Stimulated activated memory B cell treated with anti-CD40 and anti-IgM and Interleukin-4, amounts not matched to agents 10 μg/mL and 1 μg/mL and 100 μg/mL, for 72 hours (primary cell): ENCODE measurements around the gene LONP2.
"Not testable (repeated sequence)": the region's sequence is repeated elsewhere in the genome, so short reads cannot be mapped to it uniquely, and the experiment has no call there.

Experiments used
- ATAC-seq: fragments of 150-1000 bp; cut with Tn5 transposase; 2 replicates; pipeline ENCODE4 v1.10.0; 2021
- H3K27ac Mint-ChIP-seq: one replicate; pipeline ENCODE4 v1.8.0; 2022; ENCODE audit warnings: mild to moderate bottlenecking, mixed read lengths
- H3K27me3 Mint-ChIP-seq: one replicate; pipeline ENCODE4 v1.8.0; 2022; ENCODE audit warnings: mixed read lengths
- H3K36me3 Mint-ChIP-seq: one replicate; pipeline ENCODE4 v1.8.0; 2022; ENCODE audit warnings: mixed read lengths
- H3K4me1 Mint-ChIP-seq: one replicate; pipeline ENCODE4 v1.8.0; 2022; ENCODE audit warnings: mixed read lengths
- H3K4me3 Mint-ChIP-seq: one replicate; pipeline ENCODE4 v1.8.0; 2022; ENCODE audit warnings: mild to moderate bottlenecking, moderate library complexity, mixed read lengths
- H3K9me3 Mint-ChIP-seq: one replicate; pipeline ENCODE4 v1.8.0; 2022; ENCODE audit warnings: mixed read lengths

LONP2 gene

GRCh38 chr16:48393485-48394354 is 149.6 kb downstream of the LONP2 start:
- no peak for ATAC-seq

GRCh38 chr16:48394355-48394703 is 150.2 kb downstream of the LONP2 start:
- ATAC-seq = no peak
- H3K9me3 Mint-ChIP-seq = no peaks in the 10 kb centered on the region
- H3K36me3 Mint-ChIP-seq = no peaks in the 10 kb centered on the region
- no peak overlapping the region for H3K4me3 Mint-ChIP-seq
- no peaks in the 10 kb centered on the region for H3K4me1 Mint-ChIP-seq
- H3K27me3 Mint-ChIP-seq = no peaks in the 10 kb centered on the region
- no peak overlapping the region for H3K27ac Mint-ChIP-seq

More at GRCh38 chr16:48393485-48394354, 149.6 kb downstream of the LONP2 start:
- H3K9me3 Mint-ChIP-seq = no peaks in the 10 kb centered on the region
- no peaks in the 10 kb centered on the region for H3K4me1 Mint-ChIP-seq
- H3K4me3 Mint-ChIP-seq = no peak overlapping the region
- no peaks in the 10 kb centered on the region for H3K36me3 Mint-ChIP-seq
- no peaks in the 10 kb centered on the region for H3K27me3 Mint-ChIP-seq
- no peak overlapping the region for H3K27ac Mint-ChIP-seq

GRCh38 chr16:48395375-48395774 is 151.3 kb downstream of the LONP2 start:
- ATAC-seq = no peak
- no peaks in the 10 kb centered on the region for H3K4me1 Mint-ChIP-seq
- no peak overlapping the region for H3K4me3 Mint-ChIP-seq
- H3K36me3 Mint-ChIP-seq = no peaks in the 10 kb centered on the region
- no peaks in the 10 kb centered on the region for H3K9me3 Mint-ChIP-seq
- H3K27ac Mint-ChIP-seq = no peak overlapping the region
- no peaks in the 10 kb centered on the region for H3K27me3 Mint-ChIP-seq

GRCh38 chr16:48402547-48402946 is 158.4 kb downstream of the LONP2 start:
- H3K4me1 Mint-ChIP-seq, ATAC-seq, H3K27ac Mint-ChIP-seq, H3K9me3 Mint-ChIP-seq, H3K36me3 Mint-ChIP-seq, H3K27me3 Mint-ChIP-seq, H3K4me3 Mint-ChIP-seq: not testable (repeated sequence)

GRCh38 chr16:48405153-48405552 is 161.1 kb downstream of the LONP2 start:
- H3K36me3 Mint-ChIP-seq = no peaks in the 10 kb centered on the region
- H3K27ac Mint-ChIP-seq = no peak overlapping the region
- no peak for ATAC-seq
- no peaks in the 10 kb centered on the region for H3K9me3 Mint-ChIP-seq
- H3K4me1 Mint-ChIP-seq = no peaks in the 10 kb centered on the region
- no peaks in the 10 kb centered on the region for H3K27me3 Mint-ChIP-seq
- no peak overlapping the region for H3K4me3 Mint-ChIP-seq

GRCh38 chr16:48405907-48406306 is 161.8 kb downstream of the LONP2 start:
- H3K27ac Mint-ChIP-seq = no peak overlapping the region
- H3K4me1 Mint-ChIP-seq = no peaks in the 10 kb centered on the region
- H3K4me3 Mint-ChIP-seq = no peak overlapping the region
- H3K36me3 Mint-ChIP-seq = no peaks in the 10 kb centered on the region
- no peak for ATAC-seq
- no peaks in the 10 kb centered on the region for H3K9me3 Mint-ChIP-seq
- H3K27me3 Mint-ChIP-seq = no peaks in the 10 kb centered on the region
